ENCODE measurements around the gene TMEM69. TPM values are rescaled to one million over a fixed set of nuclear protein-coding genes. Genes with fewer than 3 reads are reported as not detected.

Gene TMEM69
- total and polyA plus RNA-seq, 2 of the 8 experiments (the other 6 are each of a cell fraction or from before 2014, with no cell fraction given), result 39.0 to 123 TPM

GRCh38 chr1:45669379-45669778 lies 18.6 kb upstream of the TMEM69 start:
- no peak overlapping the region for H2AK5ac ChIP-seq (ENCODE audit: low read depth, low read length)
- no peak overlapping the region for H2BK120ac ChIP-seq (replicated peaks; ENCODE audit: low read depth, low read length)
- no peak overlapping the region for H3K4ac ChIP-seq (replicated peaks; ENCODE audit: insufficient read length, low read depth, low read length)
- H2BK15ac ChIP-seq (ENCODE audit: low read length), result no peak overlapping the region
- no peak overlapping the region for H4K5ac ChIP-seq (ENCODE audit: insufficient read length, low read depth, low read length)
- H3K56ac ChIP-seq (replicated peaks; ENCODE audit: insufficient read length, low read depth, low read length), result no peak overlapping the region
- no peak overlapping the region for H3K9ac ChIP-seq (replicated peaks in 1 of 4; ENCODE audit: extremely low read depth in 1 of 4, low read depth in 3 of 4, low read length in 3 of 4)
- no peak overlapping the region for H2BK20ac ChIP-seq (ENCODE audit: low read length)
- no peak overlapping the region for H2AFZ ChIP-seq (ENCODE audit: low read length)
- peaks cover 20 to 24% of the 10 kb centered on the region in 2 experiments for H4K20me1 ChIP-seq (replicated peaks in 1 of 2; ENCODE audit: control insufficient read depth in 1 of 2, insufficient read depth in 2 of 2, low read length in 2 of 2)
- DNase-seq (ENCODE audit: low read depth in 1 of 2, low spot score in 2 of 2), result no peak
- TF ChIP-seq SRF (IDR thresholded peaks at IDR 0.05; ENCODE audit: low read depth, low read length) (no peak), SUZ12 (IDR thresholded peaks at IDR 0.05; ENCODE audit: low read length) (no peak), HDAC2 (IDR thresholded peaks at IDR 0.05; ENCODE audit: borderline replicate concordance in 1 of 2, low read depth in 2 of 2, low read length in 2 of 2) (no peak), CBX5 (IDR thresholded peaks at IDR 0.05; ENCODE audit: low read depth, low read length) (no peak), TAF7 (optimal IDR thresholded peaks at IDR 0.05; ENCODE audit: borderline replicate concordance, low read depth, low read length) (no peak), EZH2 (IDR thresholded peaks at IDR 0.05; ENCODE audit: low read depth, low read length, severe bottlenecking) (no peak), SP4 (IDR thresholded peaks at IDR 0.05; ENCODE audit: low read length) (no peak), FOSL1 (IDR thresholded peaks at IDR 0.05; ENCODE audit: insufficient read depth, low read depth, low read length) (no peak), SAP30 (IDR thresholded peaks at IDR 0.05; ENCODE audit: insufficient read depth, insufficient replicate concordance, low read length) (no peak), TBP (IDR thresholded peaks at IDR 0.05; ENCODE audit: low read depth, low read length) (no peak), KDM4A (IDR thresholded peaks at IDR 0.05; ENCODE audit: low read depth, low read length, severe bottlenecking) (no peak), TAF1 (IDR thresholded peaks at IDR 0.05; ENCODE audit: low read depth, low read length) (no peak), CEBPB (IDR thresholded peaks at IDR 0.05; ENCODE audit: low read depth, low read length) (no peak), BCL11A (IDR thresholded peaks at IDR 0.05; ENCODE audit: low read depth in 2 of 2, low read length in 2 of 2) (no peak)
- peaks cover 48 to 99% of the 10 kb centered on the region in 2 experiments for H3K79me2 ChIP-seq (ENCODE audit: control insufficient read depth in 1 of 2, insufficient read depth in 2 of 2, low read length in 2 of 2)
- no peak overlapping the region for H3K4me2 ChIP-seq (ENCODE audit: insufficient read depth in 1 of 2, low read depth in 2 of 2, low read length in 2 of 2)
- FAIRE-seq, result no peak
- no peak overlapping the region for H3K18ac ChIP-seq (ENCODE audit: extremely low read depth, low read length)
- peaks cover 10% of the 10 kb centered on the region; the same call in 1 of the 2 replicates for H3K79me1 ChIP-seq (ENCODE audit: low read depth, low read length)
- ChIA-PET CTCF (ENCODE audit: partially characterized antibody) (no interaction called here), POLR2A (ENCODE audit: partially characterized antibody) (interaction anchor here (0.7 to 1.6 kb wide), 3 partner anchors 14 to 135 kb away, joined by 3 to 6 read pairs (median 3); no protein-coding TSS in a partner anchor)
- H3K27ac ChIP-seq (ENCODE audit: low read depth, low read length), result no peak overlapping the region
- no peaks in the 10 kb centered on the region for H3K23me2 ChIP-seq (ENCODE audit: low read depth, low read length)
- no peak overlapping the region for H3K4me3 ChIP-seq (ENCODE audit: extremely low read depth in 1 of 4, insufficient read depth in 2 of 4, low read depth in 3 of 4, low read length in 4 of 4)
- H3K14ac ChIP-seq (ENCODE audit: insufficient read length), result no peak overlapping the region
- H2BK12ac ChIP-seq (ENCODE audit: low read depth, low read length), result no peak overlapping the region
- H3K9me3 ChIP-seq (ENCODE audit: insufficient read depth in 2 of 2, low read depth in 1 of 2, low read length in 1 of 2), result no peaks in the 10 kb centered on the region
- H3K4me1 ChIP-seq (replicated peaks in 1 of 4; ENCODE audit: control insufficient read depth in 3 of 4, insufficient read depth in 4 of 4, low read length in 3 of 4), result no peaks in the 10 kb centered on the region
- H2BK5ac ChIP-seq (ENCODE audit: low read depth, low read length), result no peak overlapping the region
- no peak overlapping the region for H3K23ac ChIP-seq (ENCODE audit: insufficient read length)
- WGBS, 2 experiments (ENCODE audit: extremely low coverage in 1 of 2, insufficient coverage in 1 of 2, insufficient read length in 1 of 2, insufficient replicate concordance in 2 of 2, low coverage in 1 of 2, low lambda C conversion rate in 2 of 2, missing lambda C conversion rate in 1 of 2), result 94% methylated on average over 1 of the region's 1 CpG; no CpG with 5 or more reads in 1 of the 2 experiments
- no peak overlapping the region for H4K8ac ChIP-seq (ENCODE audit: extremely low read depth, insufficient read depth, low read length)
- H3K36me3 ChIP-seq (ENCODE audit: control insufficient read depth in 2 of 4, insufficient read depth in 4 of 4, low read length in 3 of 4), result no peaks in the 10 kb centered on the region; a peak in 2 of 8 replicates
- H3K27me3 ChIP-seq (replicated peaks in 1 of 4; ENCODE audit: control insufficient read depth in 3 of 4, extremely low read depth in 1 of 4, insufficient read depth in 3 of 4, low read length in 3 of 4), result no peaks in the 10 kb centered on the region
- H4K91ac ChIP-seq (replicated peaks; ENCODE audit: insufficient read length, low read length), result no peak overlapping the region
